ENCODE data around the gene KLF2.

- TF ChIP-seq CTCF (IDR thresholded peaks at IDR 0.05) (no peak), EZH2 (IDR thresholded peaks at IDR 0.05; ENCODE audit: borderline replicate concordance, insufficient read depth, low read depth, low read length, poor library complexity, severe bottlenecking) (no peak)
These were observed 44.0 kb downstream of the KLF2 start for GRCh38 chr19:16368385-16369305.

All from B cell (primary cell).